Right hindlimb (tissue), 1 donor: ENCODE data around the gene STEAP3.

Source experiments
- DNase-seq: peaks from one replicate; pipeline ENCODE4 v3.0.0-alpha.2; 2018

STEAP3 gene

DNA sequence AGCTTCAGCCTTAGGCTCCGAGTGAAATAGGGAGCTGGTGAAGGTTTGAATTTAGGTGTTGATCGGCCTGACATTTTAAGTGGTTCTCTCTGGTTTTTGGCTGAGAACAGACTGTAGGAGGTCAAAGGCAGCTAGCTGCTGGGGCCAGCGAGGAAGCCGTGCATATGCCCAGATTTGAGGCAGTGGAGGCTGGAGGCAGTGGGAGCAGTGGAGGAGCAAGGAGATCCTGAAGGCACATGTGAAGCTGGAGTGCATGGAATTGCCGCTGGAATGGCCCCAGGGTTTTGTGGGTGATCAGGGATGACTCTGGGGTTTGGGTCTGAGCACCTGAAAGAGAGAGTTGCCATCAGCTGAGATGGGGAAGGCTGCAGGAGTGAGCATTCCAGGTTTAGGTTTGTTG lies 25.1 kb downstream of the STEAP3 start:
- DNase-seq: no peak

DNA sequence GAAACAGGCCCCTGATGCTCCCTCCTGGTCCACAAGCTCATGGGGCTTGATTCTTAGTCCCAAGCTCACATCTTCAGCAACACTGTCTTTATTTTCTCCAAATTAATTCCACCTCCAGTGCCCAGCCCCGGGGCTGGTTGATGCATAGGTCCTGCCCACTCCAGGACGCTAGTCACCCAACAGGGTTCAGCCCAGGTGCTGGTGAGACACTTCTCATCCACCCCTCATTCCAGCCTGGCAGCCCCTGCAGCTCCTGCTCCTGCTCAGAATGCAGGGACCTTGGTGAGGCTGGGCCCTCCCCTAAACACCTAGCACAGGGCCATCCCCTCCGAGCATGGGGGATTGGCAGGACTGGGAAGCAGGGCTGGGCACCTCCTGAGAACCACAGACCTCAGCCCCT lies 25.7 kb downstream of the STEAP3 start:
- peak; percentile 4 for DNase-seq

- DNase-seq: peak; percentile 7
Observed at GRCh38 chr2:119249855-119250717, 26.5 kb downstream of the STEAP3 start.

GRCh38 chr2:119250718-119251290 lies 27.2 kb downstream of the STEAP3 start:
- peak; percentile 1 for DNase-seq

DNA sequence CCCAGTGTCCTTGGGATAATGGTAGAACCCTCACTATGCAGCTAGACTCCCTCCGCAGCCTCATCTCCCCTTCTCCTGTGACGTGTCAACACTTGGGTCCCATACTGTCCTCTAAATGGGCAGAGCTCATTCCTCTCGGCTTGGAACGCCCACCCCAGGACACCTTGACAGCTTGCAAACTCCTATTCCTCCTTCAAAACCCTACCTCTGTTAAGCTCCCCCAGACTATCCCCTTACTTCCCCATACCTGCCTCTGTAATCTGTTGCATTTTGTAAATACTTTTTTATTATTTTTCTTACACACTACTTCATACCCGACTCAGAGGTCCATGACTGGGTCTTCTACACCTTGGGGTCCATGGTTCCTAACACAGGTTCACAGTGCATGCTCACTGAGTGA lies 28.0 kb downstream of the STEAP3 start:
- DNase-seq: peak; percentile 2

- DNase-seq: no peak
Observed at GRCh38 chr2:119252186-119253113, 28.8 kb downstream of the STEAP3 start.

DNA sequence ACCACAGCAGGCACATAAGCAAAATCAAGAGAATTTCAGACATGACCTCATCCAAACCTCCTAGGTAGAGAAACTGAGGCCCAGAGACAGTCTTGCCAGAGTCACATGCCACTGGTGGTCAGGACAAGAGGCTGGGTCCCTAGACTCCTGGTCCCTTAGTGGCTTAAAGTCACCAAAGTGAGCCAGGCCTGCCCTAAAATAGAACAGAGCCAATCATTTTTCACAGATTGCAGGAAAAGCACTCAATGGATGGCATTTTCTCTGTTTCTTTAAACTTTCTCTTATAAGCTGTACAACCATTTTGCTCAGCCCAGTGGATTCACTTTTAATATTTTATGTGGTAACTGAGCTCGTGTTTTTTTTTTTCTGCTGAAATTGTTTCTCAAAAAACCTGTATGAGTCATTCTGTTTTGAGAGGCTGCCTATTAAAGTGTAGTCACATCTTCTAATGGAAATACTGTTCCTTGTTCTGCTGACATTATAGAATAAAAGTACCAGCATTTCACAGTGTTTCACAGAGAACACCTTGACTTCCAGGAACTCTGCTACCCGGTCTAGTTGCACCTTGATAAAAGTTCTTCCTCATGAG lies 29.6 kb downstream of the STEAP3 start:
- DNase-seq: no peak

DNA sequence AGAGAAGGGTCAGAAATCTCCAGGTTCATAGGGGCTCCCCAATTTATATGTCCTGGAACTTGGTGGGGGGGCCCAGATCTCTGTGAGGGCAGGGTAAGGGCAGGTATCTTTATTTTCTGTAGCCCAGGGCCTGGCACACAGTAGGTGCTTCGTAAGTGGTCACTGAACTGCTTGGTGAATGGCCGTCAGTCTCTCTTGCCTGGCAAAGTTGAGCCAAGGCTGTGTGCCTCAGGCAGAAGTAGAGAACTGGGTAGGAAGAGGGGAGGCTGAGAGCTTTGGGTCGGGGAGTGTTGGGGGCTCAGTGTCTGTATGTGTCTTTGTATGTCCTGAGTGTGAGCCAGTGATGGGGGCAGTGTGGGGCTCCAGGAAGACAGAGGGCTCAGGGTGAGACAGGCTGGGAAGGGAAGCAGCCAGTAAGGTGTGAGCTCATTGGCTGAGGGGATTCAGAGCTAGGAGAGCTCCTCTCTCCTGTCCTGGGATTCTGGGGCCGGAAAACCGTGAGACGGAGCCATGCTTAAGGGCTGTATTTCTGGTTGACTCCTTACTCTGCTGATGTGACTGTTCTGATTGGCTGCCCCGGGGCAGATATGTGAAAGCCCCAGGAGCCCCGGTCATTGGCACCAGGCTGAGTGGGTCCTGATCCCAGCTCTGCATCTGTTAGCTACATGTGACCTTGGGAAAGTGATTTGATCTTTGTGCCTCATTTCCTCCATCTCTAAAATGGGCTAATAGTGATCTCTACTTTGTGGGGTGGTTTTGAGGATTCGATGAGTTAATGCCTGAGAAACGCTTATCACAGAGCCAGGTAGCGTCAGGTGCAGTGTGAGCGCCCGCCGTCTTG lies 30.3 kb downstream of the STEAP3 start:
- DNase-seq: no peak

DNA sequence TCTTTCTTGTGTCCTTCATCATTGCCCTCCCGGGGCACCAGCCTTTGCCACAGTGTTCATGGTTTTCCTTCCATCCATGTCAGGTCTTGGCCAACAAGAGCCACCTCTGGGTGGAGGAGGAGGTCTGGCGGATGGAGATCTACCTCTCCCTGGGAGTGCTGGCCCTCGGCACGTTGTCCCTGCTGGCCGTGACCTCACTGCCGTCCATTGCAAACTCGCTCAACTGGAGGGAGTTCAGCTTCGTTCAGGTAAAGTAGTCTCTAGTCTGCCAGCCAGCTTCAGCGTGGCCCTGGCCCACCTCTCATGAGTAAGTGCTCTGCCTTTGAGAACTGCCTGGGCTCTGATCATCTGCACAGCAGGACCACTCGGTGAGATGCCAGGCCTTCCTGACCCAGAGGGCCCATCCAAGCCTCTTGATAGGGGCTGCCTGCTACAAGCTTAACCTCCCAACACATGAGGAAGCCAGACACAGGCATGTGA lies 31.0 kb downstream of the STEAP3 start:
- DNase-seq: no peak

- DNase-seq: no peak
Observed at GRCh38 chr2:119255760-119256581, 32.3 kb downstream of the STEAP3 start.

GRCh38 chr2:119256582-119256921 lies 32.9 kb downstream of the STEAP3 start:
- DNase-seq: no peak

- DNase-seq: no peak
Observed at GRCh38 chr2:119257198-119257597, 33.6 kb downstream of the STEAP3 start.

GRCh38 chr2:119259296-119259860 lies 35.7 kb downstream of the STEAP3 start:
- no peak for DNase-seq

DNA sequence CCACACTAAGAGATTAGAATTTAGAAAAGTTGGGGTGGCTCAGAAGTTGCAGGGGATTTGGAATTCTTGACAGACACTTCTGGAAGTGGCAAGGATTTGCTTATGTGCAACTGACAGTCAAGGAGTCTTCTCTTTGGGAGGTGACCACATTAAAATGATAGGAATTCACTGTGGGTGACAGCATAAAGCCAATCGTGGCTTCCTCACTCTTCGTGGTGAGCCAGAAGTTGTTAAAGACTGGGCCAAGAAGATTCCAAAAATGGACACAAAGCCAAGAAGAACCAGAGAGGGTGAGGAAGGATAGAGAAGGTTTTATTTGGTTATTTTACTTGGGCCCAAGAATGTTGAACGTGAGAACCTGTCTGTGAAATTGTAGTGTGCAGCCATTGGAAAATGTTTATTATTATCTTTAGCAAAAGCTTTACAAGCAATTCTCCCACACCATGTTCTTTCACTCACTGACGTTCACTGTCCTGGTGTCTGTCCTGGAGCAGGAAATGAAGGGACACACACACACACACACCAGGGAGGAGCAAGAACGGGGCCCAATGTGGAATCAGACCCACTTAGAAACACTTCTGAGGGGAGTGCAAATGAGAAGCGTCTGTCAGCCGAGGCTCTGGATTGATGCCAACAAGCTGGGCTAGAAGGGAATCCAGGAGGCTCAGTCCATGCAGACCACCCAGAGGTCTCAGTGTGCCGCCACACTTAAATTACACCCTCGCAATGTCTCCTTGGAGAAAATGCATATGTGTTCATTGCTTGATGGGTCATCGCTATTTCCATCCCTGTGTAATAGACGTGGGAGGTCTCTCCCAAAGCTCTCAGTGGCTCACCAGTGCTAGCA lies 37.2 kb downstream of the STEAP3 start:
- DNase-seq: no peak

DNA sequence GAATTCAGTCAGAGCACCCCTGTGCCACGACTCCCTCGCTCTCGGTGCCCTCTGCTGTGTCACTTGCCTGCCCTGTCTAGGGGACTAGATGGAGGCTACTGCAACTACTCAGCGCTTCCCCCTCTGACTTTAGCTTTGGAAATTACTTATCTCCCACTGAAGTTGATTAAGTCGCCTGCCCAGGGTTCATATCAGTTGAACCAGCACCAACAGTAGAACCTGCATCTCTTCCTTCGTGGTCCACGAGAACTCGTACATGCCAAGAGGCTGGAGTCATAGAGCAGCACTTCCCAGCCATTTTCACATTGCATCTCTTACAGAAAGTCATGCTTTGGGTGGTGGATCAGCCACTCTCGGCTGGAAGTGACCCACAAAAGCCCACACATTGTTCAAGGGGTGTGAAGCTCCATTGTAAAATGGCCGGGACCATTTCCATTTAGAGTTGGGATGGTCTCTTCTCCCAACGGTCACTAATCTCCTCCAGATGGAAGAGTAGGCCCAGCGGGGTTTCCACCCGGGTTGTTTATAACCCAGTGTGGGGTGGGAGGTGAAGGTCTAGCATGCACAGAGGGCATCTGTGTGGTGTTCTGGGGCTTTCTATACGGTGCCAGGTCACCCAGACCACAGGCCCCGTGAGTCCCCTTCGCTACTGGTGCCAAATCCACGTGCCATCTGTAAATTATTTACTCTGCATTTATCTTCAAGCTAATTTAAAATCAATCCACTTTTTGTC lies 38.0 kb downstream of the STEAP3 start:
- no peak for DNase-seq

GRCh38 chr2:119263025-119263424 lies 39.4 kb downstream of the STEAP3 start:
- DNase-seq: no peak

GRCh38 chr2:119263656-119264055 lies 40.0 kb downstream of the STEAP3 start:
- DNase-seq: no peak

DNA sequence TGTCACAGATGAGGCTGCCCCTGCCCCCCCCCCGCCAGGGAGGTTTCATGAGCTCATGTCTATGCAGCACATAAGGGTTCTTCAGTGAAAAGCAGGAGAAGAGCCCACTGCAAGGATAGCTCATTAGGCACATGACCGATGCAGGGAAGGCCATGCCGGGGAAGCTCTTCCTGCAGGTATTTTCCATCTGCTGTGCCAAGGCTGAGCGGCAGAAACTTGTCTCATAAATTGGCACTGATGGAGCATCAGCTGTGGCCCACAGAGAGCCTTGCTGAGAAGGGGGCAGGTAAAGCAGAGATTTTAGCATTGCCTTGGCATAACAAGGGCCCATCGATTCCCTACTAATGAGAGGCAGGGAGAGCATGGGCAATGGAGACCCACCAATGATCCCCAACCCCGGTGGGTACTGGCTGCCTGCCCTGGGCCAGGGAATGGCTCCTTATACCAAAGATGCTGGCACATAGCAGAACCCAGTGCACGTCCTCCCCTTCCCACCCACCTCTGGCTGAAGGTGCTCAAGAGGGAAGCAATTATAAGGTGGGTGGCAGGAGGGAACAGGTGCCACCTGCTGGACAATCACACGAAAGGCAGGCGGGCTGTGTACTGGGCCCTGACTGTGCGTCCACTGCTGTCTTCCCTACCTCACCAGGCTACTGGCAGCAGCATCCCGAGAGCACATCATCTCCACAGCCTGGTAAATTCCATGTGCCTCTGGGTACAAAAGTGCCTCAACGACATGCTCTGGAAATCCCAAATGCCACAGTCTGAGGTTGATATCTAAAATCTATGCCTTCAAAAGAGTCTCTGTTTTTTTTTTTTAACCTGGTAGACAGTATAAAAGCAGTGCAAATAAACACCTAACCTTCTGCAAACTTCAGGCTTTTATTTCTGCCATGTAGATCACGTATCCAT lies 41.4 kb downstream of the STEAP3 start:
- DNase-seq: peak; percentile 24
